CD14-positive monocyte (primary cell): ENCODE measurements around the gene HS6ST2. TPM values are rescaled to one million over a fixed set of nuclear protein-coding genes. Genes with fewer than 3 reads are reported as not detected.

Experiments used
- DNase-seq, 3 donors: peaks; one replicate each; pipeline ENCODE4 v3.0.0-alpha.2; 2011 to 2022
- H2AFZ ChIP-seq: 2 replicates; pipeline ENCODE4 v1.6.0; 2012; ENCODE audit warnings: mild to moderate bottlenecking, low read depth, low read length, inconsistent platforms; ENCODE audit not compliant: insufficient read depth, poor library complexity, severe bottlenecking
- H3K27ac ChIP-seq, 2 donors: 1 replicate in 1 of 2; 2 replicates in 1 of 2; pipeline ENCODE4 v1.5.1; 2012 to 2013; ENCODE audit warnings: low read length in 2 of 2, control low read depth in 1 of 2, inconsistent platforms in 1 of 2, low read depth in 1 of 2, mild to moderate bottlenecking in 1 of 2
- H3K27me3 ChIP-seq, 2 donors: one replicate each; pipeline versions ENCODE4 v1.6.0 to v1.6.1; 2011 to 2013; ENCODE audit warnings: low read length in 2 of 2; ENCODE audit not compliant: control insufficient read depth in 2 of 2, insufficient read depth in 2 of 2
- H3K36me3 ChIP-seq, 2 donors: replicated peaks in 1 of 2; 1 replicate in 1 of 2; 2 replicates in 1 of 2; pipeline versions ENCODE4 v1.5.1 to v1.6.1; 2012 to 2013; ENCODE audit warnings: low read length in 2 of 2, control low read depth in 1 of 2, inconsistent platforms in 1 of 2, mild to moderate bottlenecking in 1 of 2; ENCODE audit not compliant: insufficient read depth in 2 of 2, control insufficient read depth in 1 of 2
- H3K4me1 ChIP-seq, 2 donors: 1 replicate in 1 of 2; 2 replicates in 1 of 2; pipeline versions ENCODE4 v1.5.1 to v1.6.1; 2012 to 2013; ENCODE audit warnings: low read length in 2 of 2, control low read depth in 1 of 2, inconsistent platforms in 1 of 2, mild to moderate bottlenecking in 1 of 2, moderate library complexity in 1 of 2; ENCODE audit not compliant: insufficient read depth in 2 of 2, control insufficient read depth in 1 of 2
- H3K4me2 ChIP-seq: replicated peaks from 2 replicates; pipeline ENCODE3; 2012; ENCODE audit warnings: low read length, moderate library complexity, mild to moderate bottlenecking; ENCODE audit not compliant: poor library complexity, severe bottlenecking; ENCODE audit errors: extremely low read depth
- H3K4me3 ChIP-seq, 3 experiments: fragments of 200-600 bp in 1 of 3; sonication (generic) in 1 of 3; replicated peaks in 1 of 3; 1 replicate in 2 of 3; 2 replicates in 1 of 3; pipeline ENCODE4 v1.5.1; 2011 to 2013; ENCODE audit warnings: low read length in 3 of 3, mild to moderate bottlenecking in 3 of 3, control low read depth in 2 of 3, low read depth in 2 of 3, inconsistent platforms in 1 of 3, moderate library complexity in 1 of 3
- H3K79me2 ChIP-seq: 2 replicates; pipeline ENCODE4 v1.6.0; 2012; ENCODE audit warnings: mild to moderate bottlenecking, control low read depth, inconsistent platforms, low read length, moderate library complexity; ENCODE audit not compliant: insufficient read depth
- H3K9ac ChIP-seq: 2 replicates; pipeline ENCODE4 v1.6.0; 2017; ENCODE audit warnings: low read length, mild to moderate bottlenecking; ENCODE audit not compliant: insufficient read depth, poor library complexity, severe bottlenecking
- H3K9me3 ChIP-seq, 2 donors: replicated peaks in 1 of 2; 1 replicate in 1 of 2; 2 replicates in 1 of 2; pipeline versions ENCODE4 v1.5.1 to v1.6.1; 2012 to 2013; ENCODE audit warnings: low read length in 2 of 2, control low read depth in 1 of 2; ENCODE audit not compliant: control insufficient read depth in 1 of 2, insufficient read depth in 1 of 2
- H4K20me1 ChIP-seq: 2 replicates; pipeline ENCODE4 v1.6.0; 2012; ENCODE audit warnings: mild to moderate bottlenecking, low read length, control low read depth, moderate library complexity; ENCODE audit not compliant: insufficient read depth
- H3K27ac Mint-ChIP-seq, 7 donors: one replicate each; pipeline ENCODE4 v1.8.0; 2020; ENCODE audit warnings: mild to moderate bottlenecking in 7 of 7, mixed read lengths in 7 of 7, moderate library complexity in 6 of 7, inconsistent platforms in 2 of 7
- H3K27me3 Mint-ChIP-seq, 3 donors: one replicate each; pipeline ENCODE4 v1.8.0; 2021 to 2022; ENCODE audit warnings: low read depth in 3 of 3, mild to moderate bottlenecking in 3 of 3, mixed read lengths in 3 of 3, moderate library complexity in 3 of 3, inconsistent platforms in 1 of 3
- H3K36me3 Mint-ChIP-seq, 2 donors: one replicate each; pipeline ENCODE4 v1.8.0; 2020; ENCODE audit warnings: mixed read lengths in 2 of 2, inconsistent platforms in 1 of 2, mild to moderate bottlenecking in 1 of 2
- H3K4me1 Mint-ChIP-seq: one replicate; pipeline ENCODE4 v1.8.0; 2020; ENCODE audit warnings: mild to moderate bottlenecking, mixed read lengths
- H3K4me3 Mint-ChIP-seq, 2 donors: one replicate each; pipeline ENCODE4 v1.8.0; 2020; ENCODE audit warnings: mild to moderate bottlenecking in 2 of 2, mixed read lengths in 2 of 2, moderate library complexity in 1 of 2
- H3K9me3 Mint-ChIP-seq, 7 donors: one replicate each; pipeline ENCODE4 v1.8.0; 2020 to 2022; ENCODE audit warnings: mixed read lengths in 7 of 7, mild to moderate bottlenecking in 6 of 7, moderate library complexity in 6 of 7, inconsistent platforms in 2 of 7
- CTCF ChIP-seq: fragments of 200-600 bp; IDR thresholded peaks from one replicate; pipeline ENCODE4 v1.8.0; 2022; ENCODE audit warnings: antibody characterized with exemption, mild to moderate bottlenecking
- WGBS: methylation state at CpG from one replicate; pipeline ENCODE4 v1.1.5; 2013; ENCODE audit warnings: missing lambda C conversion rate; ENCODE audit not compliant: insufficient coverage; 5-methylcytosine and 5-hydroxymethylcytosine counted together
- intact Hi-C, 2 donors: fragments of 100-400 bp; cut with micrococcal nuclease; formaldehyde crosslinking; loops; one replicate each; pipeline versions ENCODE4 v1.15.0 to v1.15.1; 2023
- polyA plus RNA-seq, 3 donors: library from polyadenylated mRNA; depleted of rRNA in 1 of 3; unstranded in 2 of 3; stranded (reverse) in 1 of 3; fragments of 300-500 nt in 2 of 3; fragments of >200 nt in 1 of 3; fragmentation: Illumina TruSeq in 2 of 3; gene quantifications; 1 replicate in 2 of 3; 2 replicates in 1 of 3; pipeline ENCODE4 v1.2.3, GENCODE V29; 2012 to 2021

The HS6ST2 gene
- polyA plus RNA-seq, 3 donors, result not detected

DNA sequence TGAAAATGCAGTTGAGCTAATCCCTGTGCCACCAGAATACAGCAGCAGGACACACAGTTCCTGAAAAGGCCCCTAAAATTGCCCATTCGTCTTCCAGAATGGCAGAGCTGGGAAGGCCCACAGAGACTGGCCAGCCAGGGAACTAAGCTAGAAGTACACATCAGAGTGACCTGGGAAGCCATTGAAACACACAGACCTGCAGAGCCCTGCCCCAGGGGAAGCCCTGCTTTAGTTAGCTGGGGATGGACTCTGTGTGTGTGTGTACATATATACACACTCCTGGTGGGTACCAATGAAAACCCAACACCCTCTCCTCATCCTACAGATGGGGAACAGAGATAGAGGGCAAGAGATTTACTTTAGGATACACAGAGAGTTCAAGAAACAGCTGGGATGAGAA lies 227.7 kb downstream of the HS6ST2 start:
- Histone ChIP-seq H3K4me3 (no peak overlapping the region), H4K20me1 (no peaks in the 10 kb centered on the region), H3K9me3 (no peaks in the 10 kb centered on the region), H3K27me3 (peaks cover 0 to 11% of the 10 kb centered on the region in 2 donors), H3K4me2 (no peak overlapping the region), H3K4me1 (no peaks in the 10 kb centered on the region), H3K9ac (no peak overlapping the region), H3K36me3 (no peaks in the 10 kb centered on the region), H3K27ac (no peak overlapping the region), H2AFZ (no peak overlapping the region), H3K79me2 (no peaks in the 10 kb centered on the region)
- no CpG with 5 or more reads among the region's 1 CpG for WGBS
- H3K9me3 Mint-ChIP-seq, result peaks cover 0 to under 1% (median 0%) of the 10 kb centered on the region in 7 donors
- H3K27me3 Mint-ChIP-seq, result peaks cover 0 to 12% (median 0%) of the 10 kb centered on the region in 3 donors
- no peak overlapping the region for H3K4me3 Mint-ChIP-seq
- intact Hi-C loops, result no loop called here
- no peak for DNase-seq
- no peak overlapping the region for H3K27ac Mint-ChIP-seq
- no peak for TF ChIP-seq CTCF
- H3K36me3 Mint-ChIP-seq, result no peaks in the 10 kb centered on the region
- no peaks in the 10 kb centered on the region for H3K4me1 Mint-ChIP-seq

DNA sequence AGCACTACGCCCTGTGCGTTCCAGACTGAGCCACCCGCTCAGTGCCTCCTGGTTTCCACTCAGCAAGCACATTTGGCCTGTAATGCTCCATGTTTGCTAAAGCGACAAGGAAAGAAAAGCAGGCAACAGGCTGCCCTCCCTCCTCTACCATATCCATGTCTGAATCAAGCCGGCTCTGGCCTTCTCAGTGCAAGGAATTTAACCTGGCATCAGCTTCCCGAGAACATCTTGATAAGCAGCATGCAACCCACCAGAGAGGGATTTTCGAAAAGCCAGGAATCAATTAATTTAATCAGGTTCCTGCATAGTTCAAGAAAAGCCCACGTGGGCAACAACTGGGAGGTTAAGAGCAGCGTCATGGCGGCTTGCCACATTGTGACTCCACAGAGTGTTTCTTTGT lies 228.2 kb downstream of the HS6ST2 start:
- no peaks in the 10 kb centered on the region for H4K20me1 ChIP-seq
- Mint-ChIP-seq H3K4me1 (no peaks in the 10 kb centered on the region), H3K27ac (no peak overlapping the region), H3K36me3 (no peaks in the 10 kb centered on the region), H3K27me3 (peaks cover 0 to 8% (median 0%) of the 10 kb centered on the region in 3 donors), H3K9me3 (peaks cover 0 to 2% (median 0%) of the 10 kb centered on the region in 7 donors), H3K4me3 (no peak overlapping the region)
- no peak overlapping the region for H2AFZ ChIP-seq
- H3K27me3 ChIP-seq, result peaks cover 0 to 11% of the 10 kb centered on the region in 2 donors
- no peak overlapping the region for H3K4me3 ChIP-seq
- H3K4me2 ChIP-seq, result no peak overlapping the region
- no peaks in the 10 kb centered on the region for H3K9me3 ChIP-seq
- H3K79me2 ChIP-seq, result no peaks in the 10 kb centered on the region
- no peak overlapping the region for H3K27ac ChIP-seq
- no peak overlapping the region for H3K9ac ChIP-seq
- H3K4me1 ChIP-seq, result no peaks in the 10 kb centered on the region
- no peak for TF ChIP-seq CTCF
- intact Hi-C loops, result no loop called here
- no peaks in the 10 kb centered on the region for H3K36me3 ChIP-seq
- DNase-seq, result no peak
- 100% methylated on average over 5 of the region's 10 CpGs for WGBS
